Stomach (tissue), 4 donors: ENCODE results near the gene REPIN1.

Source experiments
- CTCF ChIP-seq, 7 experiments: fragments of 450-650 bp in 4 of 7; fragments of 200-600 bp in 3 of 7; sonication (generic) in 3 of 7; IDR thresholded peaks; one replicate each; pipeline ENCODE4 v1.5.1; 2016 to 2019; ENCODE audit warnings: antibody characterized with exemption in 7 of 7, control low read depth in 2 of 7, mild to moderate bottlenecking in 1 of 7
- POLR2A ChIP-seq, 4 donors: fragments of 450-650 bp; IDR thresholded peaks; one replicate each; pipeline ENCODE4 v1.6.1; 2016; ENCODE audit warnings: antibody characterized with exemption in 4 of 4, control low read depth in 2 of 4, mild to moderate bottlenecking in 1 of 4, moderate library complexity in 1 of 4

DNA sequence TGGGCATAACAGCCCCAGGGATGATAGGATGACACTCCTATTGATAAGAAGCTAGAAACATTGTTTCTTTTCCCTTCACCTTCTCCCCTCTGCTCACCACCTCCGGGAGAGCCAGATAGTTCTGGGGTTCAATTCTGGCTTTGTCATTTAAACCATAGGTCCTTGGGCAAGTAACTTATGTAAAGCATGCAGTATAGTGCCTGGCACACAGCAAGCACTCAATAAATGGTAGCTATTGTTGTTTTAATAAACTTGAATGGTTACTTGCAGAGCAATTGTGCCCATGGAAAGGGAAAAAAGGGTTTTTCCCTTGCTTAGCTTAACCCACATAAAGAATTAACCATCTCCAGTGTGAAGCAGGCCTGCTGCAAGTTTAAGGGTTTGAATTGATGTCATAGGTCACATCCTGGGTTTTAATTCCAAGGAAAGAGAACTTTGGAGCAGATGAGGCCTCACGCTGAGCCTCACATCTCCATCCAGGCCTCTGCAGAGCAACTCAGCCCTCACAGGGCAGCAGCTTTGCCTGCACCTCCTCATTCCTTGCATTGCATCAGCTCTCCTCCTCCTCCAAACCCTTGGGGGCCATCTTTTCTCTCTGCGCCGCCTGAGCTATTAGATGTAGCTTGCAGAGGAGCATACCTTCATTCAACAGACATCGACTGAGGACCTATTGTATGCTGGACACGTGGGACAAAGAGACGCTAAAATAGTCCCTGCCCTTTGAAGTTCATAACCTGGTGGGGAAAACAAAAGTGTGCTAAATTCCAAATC lies 33.4 kb downstream of the REPIN1 start:
- no peak for TF ChIP-seq CTCF (IDR thresholded peaks at IDR 0.05)
- TF ChIP-seq POLR2A (IDR thresholded peaks at IDR 0.05) = no peak
